ENCODE measurements around the gene MUC3A.

GRCh38 chr7:100942045-100942774, 7.1 kb upstream of the MUC3A start:
- TF ChIP-seq, protein P1, sequence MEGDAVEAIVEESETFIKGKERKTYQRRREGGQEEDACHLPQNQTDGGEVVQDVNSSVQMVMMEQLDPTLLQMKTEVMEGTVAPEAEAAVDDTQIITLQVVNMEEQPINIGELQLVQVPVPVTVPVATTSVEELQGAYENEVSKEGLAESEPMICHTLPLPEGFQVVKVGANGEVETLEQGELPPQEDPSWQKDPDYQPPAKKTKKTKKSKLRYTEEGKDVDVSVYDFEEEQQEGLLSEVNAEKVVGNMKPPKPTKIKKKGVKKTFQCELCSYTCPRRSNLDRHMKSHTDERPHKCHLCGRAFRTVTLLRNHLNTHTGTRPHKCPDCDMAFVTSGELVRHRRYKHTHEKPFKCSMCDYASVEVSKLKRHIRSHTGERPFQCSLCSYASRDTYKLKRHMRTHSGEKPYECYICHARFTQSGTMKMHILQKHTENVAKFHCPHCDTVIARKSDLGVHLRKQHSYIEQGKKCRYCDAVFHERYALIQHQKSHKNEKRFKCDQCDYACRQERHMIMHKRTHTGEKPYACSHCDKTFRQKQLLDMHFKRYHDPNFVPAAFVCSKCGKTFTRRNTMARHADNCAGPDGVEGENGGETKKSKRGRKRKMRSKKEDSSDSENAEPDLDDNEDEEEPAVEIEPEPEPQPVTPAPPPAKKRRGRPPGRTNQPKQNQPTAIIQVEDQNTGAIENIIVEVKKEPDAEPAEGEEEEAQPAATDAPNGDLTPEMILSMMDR (IDR thresholded peaks at IDR 0.05) = no peak
- TF ChIP-seq EP300 (IDR thresholded peaks at IDR 0.05) (no peak), POLR2A (IDR thresholded peaks at IDR 0.05) (no peak)
